ENCODE measurements around the gene GPR171. TPM values are rescaled to one million over a fixed set of nuclear protein-coding genes. Genes with fewer than 3 reads are reported as not detected.

The GPR171 gene
- polyA plus RNA-seq, 1 donor from 2014 or later, result not detected

Small RNAs within 50 kb of the gene (small RNA-seq; reads per million reads assigned to genes)
- 0.03 to 0.24 (median 0.07) reads per million in 3 experiments for gene RNA5SP145

Other genes with a start within 250 kb of the GPR171 start
- gene CLRN1, start 230.5 kb downstream of the GPR171 start, polyA plus RNA-seq, result 0.18 and 0.27 TPM in 2 replicates
- gene MED12L, start 117.6 kb downstream of the GPR171 start, polyA plus RNA-seq, result 28.5 and 35.5 TPM in 2 replicates
- not detected in 2 replicates for gene P2RY14, start 75.3 kb upstream of the GPR171 start, polyA plus RNA-seq
- gene GPR87, start 113.6 kb upstream of the GPR171 start, polyA plus RNA-seq, result not detected in 2 replicates
- gene P2RY13, start 126.3 kb upstream of the GPR171 start, polyA plus RNA-seq, result 0.12 TPM in 1 of 2 replicates, not detected in the other
- not detected in 2 replicates for gene P2RY12, start 181.5 kb upstream of the GPR171 start, polyA plus RNA-seq